Body of pancreas (tissue), 4 donors: ENCODE measurements around the gene DTWD2. TPM values are rescaled to one million over a fixed set of nuclear protein-coding genes. Genes with fewer than 3 reads are reported as not detected.
"Not testable (repeated sequence)": the region's sequence is repeated elsewhere in the genome, so short reads cannot be mapped to it uniquely, and the experiment has no call there.

Experiments used
- ATAC-seq: fragments of 150-250 bp; one replicate; pipeline ENCODE4 v1.9.1; 2016
- DNase-seq, 4 donors: peaks; one replicate each; pipeline ENCODE4 v3.0.0-alpha.2; 2019
- H3K27ac ChIP-seq, 4 donors: fragments of 200-600 bp; sonication (generic); 1 replicate in 3 of 4; 2 replicates in 1 of 4; pipeline versions ENCODE4 v1.5.1 to v1.6.1; 2016 to 2019; ENCODE audit warnings: mild to moderate bottlenecking in 1 of 4, mixed read lengths in 1 of 4, moderate library complexity in 1 of 4
- H3K27me3 ChIP-seq, 2 donors: fragments of 200-600 bp; sonication (generic); one replicate each; pipeline ENCODE4 v1.6.0; 2016; ENCODE audit warnings: mild to moderate bottlenecking in 1 of 2
- H3K36me3 ChIP-seq, 2 donors: fragments of 200-600 bp; sonication (generic); replicated peaks in 1 of 2; 2 replicates each; pipeline ENCODE4 v1.5.1; 2016; ENCODE audit warnings: low read depth in 2 of 2; ENCODE audit not compliant: insufficient read depth in 1 of 2
- H3K4me1 ChIP-seq: fragments of 200-600 bp; sonication (generic); one replicate; pipeline ENCODE4 v1.6.0; 2016
- H3K4me3 ChIP-seq, 2 donors: fragments of 200-600 bp; sonication (generic); 1 replicate in 1 of 2; 2 replicates in 1 of 2; pipeline ENCODE4 v1.5.1; 2016 to 2019
- H3K9me3 ChIP-seq, 3 donors: fragments of 200-600 bp; sonication (generic); 1 replicate in 2 of 3; 2 replicates in 1 of 3; pipeline ENCODE4 v1.5.1; 2016
- POLR2A ChIP-seq, 3 donors: fragments of 450-650 bp; IDR thresholded peaks; one replicate each; pipeline ENCODE4 v1.6.1; 2016; ENCODE audit warnings: antibody characterized with exemption in 3 of 3, mild to moderate bottlenecking in 2 of 3
- WGBS, 2 donors: methylation state at CpG; one replicate each; pipeline ENCODE4 v1.1.5; 2017; 5-methylcytosine and 5-hydroxymethylcytosine counted together
- intact Hi-C: fragments of 100-400 bp; cut with DNase I; formaldehyde crosslinking; loops from one replicate; pipeline ENCODE4 v1.15.1; 2023
- total RNA-seq, 2 donors: library from RNA; depleted of rRNA; stranded (reverse); fragments of >200 nt; gene quantifications; one replicate each; pipeline ENCODE4 v1.1.0, GENCODE V29; 2016
- TF ChIP-seq, protein P1 (sequence below), 7 experiments: fragments of 450-650 bp in 4 of 7; fragments of 200-600 bp in 3 of 7; sonication (generic) in 3 of 7; IDR thresholded peaks; one replicate each; pipeline ENCODE4 v1.5.1; 2016 to 2019; ENCODE audit warnings: antibody characterized with exemption in 7 of 7

DTWD2 gene
- total RNA-seq, 2 donors from 2014 or later, result 7.5 to 29.7 TPM

DNA sequence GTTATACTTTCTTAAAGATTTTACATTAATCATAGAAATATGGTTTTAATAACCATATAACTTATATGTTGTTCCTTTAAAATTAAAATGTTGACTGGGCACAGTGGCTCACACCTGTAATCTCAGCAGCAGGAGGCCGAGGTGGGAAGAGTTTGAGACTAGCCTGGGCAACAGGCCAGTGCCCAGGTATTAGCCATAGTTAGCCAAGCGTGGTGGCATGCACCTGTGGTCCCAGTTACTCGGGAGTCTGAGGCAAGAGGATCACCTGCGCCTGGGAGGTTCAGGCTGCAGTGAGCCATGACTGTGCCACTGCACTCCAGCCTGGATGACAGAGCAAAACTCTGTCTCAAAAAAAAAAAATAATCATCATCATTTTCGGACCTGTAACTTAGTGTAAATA, 133.5 kb downstream of the DTWD2 start:
- Histone ChIP-seq H3K27ac (no peak overlapping the region), H3K4me1 (peaks cover 15% of the 10 kb centered on the region), H3K36me3 (no peaks in the 10 kb centered on the region), H3K9me3 (no peaks in the 10 kb centered on the region), H3K4me3 (no peak overlapping the region), H3K27me3 (no peaks in the 10 kb centered on the region)
- ATAC-seq (no peak), DNase-seq (no peak)
- intact Hi-C loops, result no loop called here
- 66 to 79% methylated on average over 5 of the region's 5 CpGs for WGBS, 2 donors
- TF ChIP-seq POLR2A (IDR thresholded peaks at IDR 0.05), result no peak
- TF ChIP-seq, protein P1, sequence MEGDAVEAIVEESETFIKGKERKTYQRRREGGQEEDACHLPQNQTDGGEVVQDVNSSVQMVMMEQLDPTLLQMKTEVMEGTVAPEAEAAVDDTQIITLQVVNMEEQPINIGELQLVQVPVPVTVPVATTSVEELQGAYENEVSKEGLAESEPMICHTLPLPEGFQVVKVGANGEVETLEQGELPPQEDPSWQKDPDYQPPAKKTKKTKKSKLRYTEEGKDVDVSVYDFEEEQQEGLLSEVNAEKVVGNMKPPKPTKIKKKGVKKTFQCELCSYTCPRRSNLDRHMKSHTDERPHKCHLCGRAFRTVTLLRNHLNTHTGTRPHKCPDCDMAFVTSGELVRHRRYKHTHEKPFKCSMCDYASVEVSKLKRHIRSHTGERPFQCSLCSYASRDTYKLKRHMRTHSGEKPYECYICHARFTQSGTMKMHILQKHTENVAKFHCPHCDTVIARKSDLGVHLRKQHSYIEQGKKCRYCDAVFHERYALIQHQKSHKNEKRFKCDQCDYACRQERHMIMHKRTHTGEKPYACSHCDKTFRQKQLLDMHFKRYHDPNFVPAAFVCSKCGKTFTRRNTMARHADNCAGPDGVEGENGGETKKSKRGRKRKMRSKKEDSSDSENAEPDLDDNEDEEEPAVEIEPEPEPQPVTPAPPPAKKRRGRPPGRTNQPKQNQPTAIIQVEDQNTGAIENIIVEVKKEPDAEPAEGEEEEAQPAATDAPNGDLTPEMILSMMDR (IDR thresholded peaks at IDR 0.05), result no peak

DNA sequence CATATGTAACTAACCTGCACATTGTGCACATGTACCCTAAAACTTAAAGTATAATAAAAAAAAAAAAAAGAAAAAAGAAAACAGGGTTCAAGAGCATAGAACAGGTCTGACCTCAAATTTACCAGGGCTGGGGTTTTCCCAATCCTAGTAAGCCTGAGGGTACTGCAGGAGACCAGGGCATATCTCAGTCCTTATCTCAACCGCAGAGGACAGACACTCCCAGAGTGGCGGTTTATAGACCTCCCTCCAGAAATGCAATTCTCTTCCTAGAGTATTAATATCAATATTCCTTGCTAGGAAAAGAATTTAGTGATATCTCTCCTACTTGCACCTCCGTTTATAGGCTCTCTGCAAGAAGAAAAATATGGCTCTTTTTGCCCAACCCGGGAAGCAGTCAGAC, 136.6 kb downstream of the DTWD2 start:
- intact Hi-C loops, H3K27me3 ChIP-seq, H3K4me1 ChIP-seq, H3K36me3 ChIP-seq, H3K4me3 ChIP-seq, H3K27ac ChIP-seq, H3K9me3 ChIP-seq, DNase-seq, ATAC-seq: not testable (repeated sequence)
- 94 to 98% methylated on average over 4 of the region's 4 CpGs for WGBS, 2 donors

GRCh38 chr5:118849507-118849906, 138.8 kb downstream of the DTWD2 start:
- H3K9me3 ChIP-seq, DNase-seq, intact Hi-C loops, H3K27ac ChIP-seq, H3K4me3 ChIP-seq, H3K36me3 ChIP-seq, ATAC-seq, H3K4me1 ChIP-seq, H3K27me3 ChIP-seq: not testable (repeated sequence)
- WGBS, 2 donors, result 100% methylated on average over 1 of the region's 1 CpG

DNA sequence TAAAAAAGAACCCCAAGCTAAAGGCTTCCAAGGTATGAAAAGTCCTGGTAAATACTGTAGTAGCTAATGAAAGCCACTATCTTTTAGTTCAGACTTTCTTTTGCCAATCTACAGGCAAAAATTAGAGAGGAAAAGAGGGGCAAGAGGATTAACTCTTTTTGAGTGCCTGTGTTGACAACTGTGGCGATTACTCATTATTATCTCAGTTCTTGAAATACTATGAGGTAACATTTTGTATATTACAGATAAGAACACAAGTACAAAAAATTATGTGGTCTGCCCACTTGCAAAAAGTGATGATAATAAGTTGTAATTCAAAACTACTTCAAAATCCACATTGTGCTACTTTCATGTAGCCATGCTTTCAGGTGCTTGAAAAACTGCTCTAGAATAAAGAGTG, 144.0 kb downstream of the DTWD2 start:
- ATAC-seq, result no peak
- 68 to 73% methylated on average over 1 of the region's 1 CpG for WGBS, 2 donors
- Histone ChIP-seq H3K4me1 (no peaks in the 10 kb centered on the region), H3K27ac (no peak overlapping the region), H3K27me3 (no peaks in the 10 kb centered on the region), H3K36me3 (no peaks in the 10 kb centered on the region), H3K9me3 (no peaks in the 10 kb centered on the region), H3K4me3 (no peak overlapping the region)
- TF ChIP-seq, protein P1 (IDR thresholded peaks at IDR 0.05), result no peak
- no peak for TF ChIP-seq POLR2A (IDR thresholded peaks at IDR 0.05)
- intact Hi-C loops, result no loop called here
- no peak for DNase-seq

DNA sequence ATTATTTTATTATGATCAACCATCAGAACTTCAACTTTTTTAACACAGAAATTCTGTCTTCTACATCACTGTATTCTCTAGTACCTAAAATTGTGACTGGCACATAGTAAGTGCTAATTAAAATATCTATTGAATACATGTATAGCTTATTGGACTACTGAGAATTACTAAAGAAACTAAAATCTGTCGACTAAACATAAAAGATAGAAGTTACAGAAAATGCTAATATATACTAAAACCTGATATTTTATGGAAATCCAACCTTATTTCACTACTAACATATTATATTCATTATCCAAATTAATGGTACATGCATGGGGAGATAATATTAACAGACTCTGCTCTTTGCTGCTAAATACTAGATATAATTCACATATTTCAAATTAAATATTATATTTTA, 153.6 kb downstream of the DTWD2 start:
- no peak overlapping the region for H3K4me3 ChIP-seq
- TF ChIP-seq, protein P1 (IDR thresholded peaks at IDR 0.05), result no peak
- TF ChIP-seq POLR2A (IDR thresholded peaks at IDR 0.05), result no peak
- H3K4me1 ChIP-seq, result no peaks in the 10 kb centered on the region
- H3K27me3 ChIP-seq, result no peaks in the 10 kb centered on the region
- no peak overlapping the region for H3K27ac ChIP-seq
- intact Hi-C loops, result no loop called here
- 92 to 97% methylated on average over 1 of the region's 1 CpG for WGBS, 2 donors
- no peaks in the 10 kb centered on the region for H3K36me3 ChIP-seq
- ATAC-seq (no peak), DNase-seq (no peak)
- H3K9me3 ChIP-seq, result no peaks in the 10 kb centered on the region

GRCh38 chr5:118832974-118833373, 155.4 kb downstream of the DTWD2 start:
- Histone ChIP-seq H3K4me1 (no peaks in the 10 kb centered on the region), H3K27ac (no peak overlapping the region), H3K27me3 (no peaks in the 10 kb centered on the region), H3K9me3 (no peaks in the 10 kb centered on the region), H3K36me3 (no peaks in the 10 kb centered on the region), H3K4me3 (no peak overlapping the region)
- no peak for TF ChIP-seq POLR2A (IDR thresholded peaks at IDR 0.05)
- TF ChIP-seq, protein P1 (IDR thresholded peaks at IDR 0.05), result no peak
- intact Hi-C loops, result no loop called here
- ATAC-seq (no peak), DNase-seq (no peak)
